Embryonic facial prominence (tissue), 1 donor: Measurements from ENCODE around the gene NGRN.

Experiments
- DNase-seq: peaks from one replicate; pipeline ENCODE4 v3.0.0-alpha.2; 2016; ENCODE audit errors: extremely low spot score

NGRN gene

GRCh38 chr15:90318591-90318990 lies 53.1 kb downstream of the NGRN start:
- DNase-seq = no peak

GRCh38 chr15:90320062-90320884 lies 54.8 kb downstream of the NGRN start:
- peak; percentile 79 for DNase-seq

GRCh38 chr15:90320885-90321278 lies 55.4 kb downstream of the NGRN start:
- DNase-seq = no peak
